ENCODE measurements around the gene DDOST. TPM values are rescaled to one million over a fixed set of nuclear protein-coding genes. Genes with fewer than 3 reads are reported as not detected.

The DDOST gene
- total and polyA plus RNA-seq, 7 experiments from 2014 or later = 96.9 to 223 (median 121) TPM

GRCh38 chr1:20684651-20685050 is 23.5 kb upstream of the DDOST start:
- Mint-ChIP-seq H3K27me3 (peaks cover 0 to 48% (median 8%) of the 10 kb centered on the region in 5 donors), H3K36me3 (no peaks in the 10 kb centered on the region), H3K27ac (no peak overlapping the region), H3K9me3 (no peaks in the 10 kb centered on the region), H3K4me1 (peaks cover 0 to 4% (median 0%) of the 10 kb centered on the region in 7 donors), H3K4me3 (no peak overlapping the region)
- ChIA-PET POLR2A (no interaction called here), CTCF (no interaction called here)
- ATAC-seq = no peak
- Histone ChIP-seq H3K27me3 (ENCODE audit: control insufficient read depth in 2 of 2, insufficient read depth in 2 of 2, low read length in 2 of 2) (no peaks in the 10 kb centered on the region), H3K27ac (ENCODE audit: low read depth, low read length) (no peak overlapping the region), H3K36me3 (ENCODE audit: control insufficient read depth in 2 of 3, insufficient read depth in 3 of 3, low read length in 3 of 3) (no peaks in the 10 kb centered on the region), H3K4me3 (ENCODE audit: low read length) (no peak overlapping the region), H3K4me1 (ENCODE audit: control insufficient read depth in 2 of 2, insufficient read depth in 2 of 2, low read length in 2 of 2) (no peaks in the 10 kb centered on the region), H3K9me3 (ENCODE audit: control insufficient read depth in 2 of 3, low read length in 3 of 3) (no peaks in the 10 kb centered on the region)
- intact Hi-C loops (cut with micrococcal nuclease) = no loop called here
- no peak for DNase-seq

- Mint-ChIP-seq H3K27ac (no peak overlapping the region), H3K4me3 (no peak overlapping the region), H3K27me3 (peaks cover 0 to 53% (median 8%) of the 10 kb centered on the region in 5 donors), H3K9me3 (no peaks in the 10 kb centered on the region), H3K4me1 (peaks cover 0 to 6% (median 0%) of the 10 kb centered on the region in 7 donors), H3K36me3 (no peaks in the 10 kb centered on the region)
- ATAC-seq (no peak), DNase-seq (no peak)
- Histone ChIP-seq H3K4me1 (ENCODE audit: control insufficient read depth in 2 of 2, insufficient read depth in 2 of 2, low read length in 2 of 2) (no peaks in the 10 kb centered on the region), H3K27ac (ENCODE audit: low read depth, low read length) (no peak overlapping the region), H3K36me3 (ENCODE audit: control insufficient read depth in 2 of 3, insufficient read depth in 3 of 3, low read length in 3 of 3) (no peaks in the 10 kb centered on the region), H3K9me3 (ENCODE audit: control insufficient read depth in 2 of 3, low read length in 3 of 3) (no peaks in the 10 kb centered on the region), H3K4me3 (ENCODE audit: low read length) (no peak overlapping the region), H3K27me3 (ENCODE audit: control insufficient read depth in 2 of 2, insufficient read depth in 2 of 2, low read length in 2 of 2) (no peaks in the 10 kb centered on the region)
- intact Hi-C loops (cut with micrococcal nuclease) = no loop called here
- CTCF ChIA-PET = no interaction called here
- POLR2A ChIA-PET = no interaction called here
Observed at GRCh38 chr1:20684050-20684620, 23.0 kb upstream of the DDOST start.

GRCh38 chr1:20683614-20684013 is 22.4 kb upstream of the DDOST start:
- Histone ChIP-seq H3K4me3 (ENCODE audit: low read length) (no peak overlapping the region), H3K9me3 (ENCODE audit: control insufficient read depth in 2 of 3, low read length in 3 of 3) (no peaks in the 10 kb centered on the region), H3K27me3 (ENCODE audit: control insufficient read depth in 2 of 2, insufficient read depth in 2 of 2, low read length in 2 of 2) (no peaks in the 10 kb centered on the region), H3K4me1 (ENCODE audit: control insufficient read depth in 2 of 2, insufficient read depth in 2 of 2, low read length in 2 of 2) (no peaks in the 10 kb centered on the region), H3K36me3 (ENCODE audit: control insufficient read depth in 2 of 3, insufficient read depth in 3 of 3, low read length in 3 of 3) (no peaks in the 10 kb centered on the region), H3K27ac (ENCODE audit: low read depth, low read length) (no peak overlapping the region)
- ChIA-PET CTCF (no interaction called here), POLR2A (no interaction called here)
- Mint-ChIP-seq H3K27ac (no peak overlapping the region), H3K9me3 (no peaks in the 10 kb centered on the region), H3K4me3 (peak overlapping the region in 1 of 10 donors; percentile 53), H3K36me3 (no peaks in the 10 kb centered on the region), H3K27me3 (peaks cover 0 to 57% (median 8%) of the 10 kb centered on the region in 5 donors), H3K4me1 (peaks cover 0 to 10% (median 3%) of the 10 kb centered on the region in 7 donors)
- ATAC-seq = no peak
- intact Hi-C loops (cut with micrococcal nuclease) = no loop called here
- no peak for DNase-seq

GRCh38 chr1:20682571-20683236 is 21.5 kb upstream of the DDOST start:
- Mint-ChIP-seq H3K27me3 (peaks cover 0 to 61% (median 8%) of the 10 kb centered on the region in 5 donors), H3K9me3 (peaks cover 0 to 4% (median 2%) of the 10 kb centered on the region in 11 donors), H3K36me3 (peaks cover 0 to 3% (median 2%) of the 10 kb centered on the region in 5 donors), H3K27ac (no peak overlapping the region), H3K4me1 (peaks cover 4 to 14% (median 7%) of the 10 kb centered on the region in 7 donors), H3K4me3 (no peak overlapping the region)
- no peak overlapping the region for H3K27ac ChIP-seq (ENCODE audit: low read depth, low read length)
- DNase-seq (no peak), ATAC-seq (peak; percentile 56)
- H3K4me1 ChIP-seq (ENCODE audit: control insufficient read depth in 2 of 2, insufficient read depth in 2 of 2, low read length in 2 of 2) = no peaks in the 10 kb centered on the region
- H3K27me3 ChIP-seq (ENCODE audit: control insufficient read depth in 2 of 2, insufficient read depth in 2 of 2, low read length in 2 of 2) = no peaks in the 10 kb centered on the region
- ChIA-PET CTCF (no interaction called here), POLR2A (no interaction called here)
- intact Hi-C loops (cut with micrococcal nuclease) = no loop called here
- H3K9me3 ChIP-seq (ENCODE audit: control insufficient read depth in 2 of 3, low read length in 3 of 3) = no peaks in the 10 kb centered on the region
- H3K4me3 ChIP-seq (ENCODE audit: low read length) = no peak overlapping the region
- H3K36me3 ChIP-seq (ENCODE audit: control insufficient read depth in 2 of 3, insufficient read depth in 3 of 3, low read length in 3 of 3) = no peaks in the 10 kb centered on the region

GRCh38 chr1:20681999-20682398 is 20.8 kb upstream of the DDOST start:
- DNase-seq (no peak), ATAC-seq (no peak)
- peaks cover 0 to 7% (median 3%) of the 10 kb centered on the region in 5 donors for H3K36me3 Mint-ChIP-seq
- peaks cover 4 to 14% (median 7%) of the 10 kb centered on the region in 7 donors for H3K4me1 Mint-ChIP-seq
- ChIA-PET POLR2A (no interaction called here), CTCF (no interaction called here)
- no peak overlapping the region for H3K4me3 Mint-ChIP-seq
- peaks cover 0 to 10% (median 3%) of the 10 kb centered on the region in 11 donors for H3K9me3 Mint-ChIP-seq
- intact Hi-C loops (cut with micrococcal nuclease) = no loop called here
- Histone ChIP-seq H3K4me3 (ENCODE audit: low read length) (no peak overlapping the region), H3K9me3 (ENCODE audit: control insufficient read depth in 2 of 3, low read length in 3 of 3) (no peaks in the 10 kb centered on the region), H3K36me3 (ENCODE audit: control insufficient read depth in 2 of 3, insufficient read depth in 3 of 3, low read length in 3 of 3) (no peaks in the 10 kb centered on the region), H3K4me1 (ENCODE audit: control insufficient read depth in 2 of 2, insufficient read depth in 2 of 2, low read length in 2 of 2) (no peaks in the 10 kb centered on the region), H3K27ac (ENCODE audit: low read depth, low read length) (no peak overlapping the region), H3K27me3 (ENCODE audit: control insufficient read depth in 2 of 2, insufficient read depth in 2 of 2, low read length in 2 of 2) (no peaks in the 10 kb centered on the region)
- no peak overlapping the region for H3K27ac Mint-ChIP-seq
- H3K27me3 Mint-ChIP-seq = peaks cover 0 to 68% (median 8%) of the 10 kb centered on the region in 5 donors

GRCh38 chr1:20680269-20680668 is 19.1 kb upstream of the DDOST start:
- ChIA-PET CTCF (no interaction called here), POLR2A (no interaction called here)
- no peak for ATAC-seq

GRCh38 chr1:20678599-20678998 is 17.4 kb upstream of the DDOST start:
- ChIA-PET CTCF (no interaction called here), POLR2A (no interaction called here)
- intact Hi-C loops (cut with micrococcal nuclease) = no loop called here
- H3K4me1 Mint-ChIP-seq = peaks cover 4 to 12% (median 7%) of the 10 kb centered on the region in 7 donors
- no peak for DNase-seq
- peaks cover 0 to 11% (median 3%) of the 10 kb centered on the region in 11 donors for H3K9me3 Mint-ChIP-seq
- H3K4me3 Mint-ChIP-seq = peak overlapping the region in 4 of 10 donors; percentile 10 to 63 (median 32)
- peak; percentile 34 for ATAC-seq
- no peaks in the 10 kb centered on the region for H3K4me1 ChIP-seq (ENCODE audit: control insufficient read depth in 2 of 2, insufficient read depth in 2 of 2, low read length in 2 of 2)
- peak overlapping the region in 1 of 9 donors; percentile 2 for H3K27ac Mint-ChIP-seq
- no peaks in the 10 kb centered on the region for H3K36me3 ChIP-seq (ENCODE audit: control insufficient read depth in 2 of 3, insufficient read depth in 3 of 3, low read length in 3 of 3)
- H3K4me3 ChIP-seq (ENCODE audit: low read length) = no peak overlapping the region
- peaks cover 0 to 72% (median 8%) of the 10 kb centered on the region in 5 donors for H3K27me3 Mint-ChIP-seq
- H3K9me3 ChIP-seq (ENCODE audit: control insufficient read depth in 2 of 3, low read length in 3 of 3) = no peaks in the 10 kb centered on the region
- H3K36me3 Mint-ChIP-seq = peaks cover 0 to 7% (median 3%) of the 10 kb centered on the region in 5 donors
- no peak overlapping the region for H3K27ac ChIP-seq (ENCODE audit: low read depth, low read length)
- no peaks in the 10 kb centered on the region for H3K27me3 ChIP-seq (ENCODE audit: control insufficient read depth in 2 of 2, insufficient read depth in 2 of 2, low read length in 2 of 2)

More at GRCh38 chr1:20680269-20680668, 19.1 kb upstream of the DDOST start:
- no peak overlapping the region for H3K27ac ChIP-seq (ENCODE audit: low read depth, low read length)
- Mint-ChIP-seq H3K27ac (no peak overlapping the region), H3K9me3 (peaks cover 0 to 11% (median 3%) of the 10 kb centered on the region in 11 donors), H3K36me3 (peaks cover 0 to 7% (median 3%) of the 10 kb centered on the region in 5 donors), H3K4me3 (no peak overlapping the region), H3K27me3 (peaks cover 0 to 76% (median 8%) of the 10 kb centered on the region in 5 donors), H3K4me1 (peaks cover 4 to 14% (median 7%) of the 10 kb centered on the region in 7 donors)
- intact Hi-C loops (cut with micrococcal nuclease) = no loop called here
- no peaks in the 10 kb centered on the region for H3K27me3 ChIP-seq (ENCODE audit: control insufficient read depth in 2 of 2, insufficient read depth in 2 of 2, low read length in 2 of 2)
- DNase-seq = no peak
- no peak overlapping the region for H3K4me3 ChIP-seq (ENCODE audit: low read length)
- no peaks in the 10 kb centered on the region for H3K9me3 ChIP-seq (ENCODE audit: control insufficient read depth in 2 of 3, low read length in 3 of 3)
- H3K4me1 ChIP-seq (ENCODE audit: control insufficient read depth in 2 of 2, insufficient read depth in 2 of 2, low read length in 2 of 2) = no peaks in the 10 kb centered on the region
- H3K36me3 ChIP-seq (ENCODE audit: control insufficient read depth in 2 of 3, insufficient read depth in 3 of 3, low read length in 3 of 3) = no peaks in the 10 kb centered on the region

Data from naive thymus-derived CD4-positive, alpha-beta T cell (primary cell).